Panc1 (cell line): Measurements from ENCODE around the gene NDC1.

ENCODE experiments used
- CTCF ChIP-seq: fragments of 450-650 bp; IDR thresholded peaks from 2 replicates; pipeline ENCODE4 v1.5.1; 2017; ENCODE audit warnings: mild to moderate bottlenecking
- POLR2AphosphoS5 ChIP-seq: IDR thresholded peaks from 2 replicates; pipeline ENCODE4 v1.6.1; 2012; ENCODE audit warnings: mild to moderate bottlenecking, low read depth, low read length, moderate library complexity
- SIN3A ChIP-seq: IDR thresholded peaks from 2 replicates; pipeline ENCODE4 v1.6.1; 2012; ENCODE audit warnings: low read depth, mild to moderate bottlenecking, low read length, moderate library complexity, borderline replicate concordance; ENCODE audit not compliant: insufficient read depth

- no peak for TF ChIP-seq CTCF
- TF ChIP-seq SIN3A, result no peak
- no peak for TF ChIP-seq POLR2AphosphoS5
These were observed 105.7 kb downstream of the NDC1 start for GRCh38 chr1:53732409-53732808.
